Measurements from ENCODE around the gene SUV39H1.
"Not testable (repeated sequence)": the region's sequence is repeated elsewhere in the genome, so short reads cannot be mapped to it uniquely, and the experiment has no call there.

Gene SUV39H1

GRCh38 chrX:48676106-48676892 is 20.2 kb upstream of the SUV39H1 start:
- H3K27me3 ChIP-seq (ENCODE audit: control insufficient read depth, insufficient read depth, low read length): no peaks in the 10 kb centered on the region
- H3K27ac ChIP-seq (ENCODE audit: low read length): no peak overlapping the region
- H3K9me3 ChIP-seq (ENCODE audit: control insufficient read depth, low read depth, low read length): peaks cover 9% of the 10 kb centered on the region
- no peaks in the 10 kb centered on the region for H3K4me1 ChIP-seq (ENCODE audit: control insufficient read depth, low read depth, low read length)
- peak overlapping the region; percentile 74 for H3K4me3 ChIP-seq (ENCODE audit: low read length)
- H3K36me3 ChIP-seq (ENCODE audit: control insufficient read depth, low read depth, low read length): no peaks in the 10 kb centered on the region
- peak overlapping the region; percentile 51 for H3K9ac ChIP-seq (ENCODE audit: low read length)

DNA sequence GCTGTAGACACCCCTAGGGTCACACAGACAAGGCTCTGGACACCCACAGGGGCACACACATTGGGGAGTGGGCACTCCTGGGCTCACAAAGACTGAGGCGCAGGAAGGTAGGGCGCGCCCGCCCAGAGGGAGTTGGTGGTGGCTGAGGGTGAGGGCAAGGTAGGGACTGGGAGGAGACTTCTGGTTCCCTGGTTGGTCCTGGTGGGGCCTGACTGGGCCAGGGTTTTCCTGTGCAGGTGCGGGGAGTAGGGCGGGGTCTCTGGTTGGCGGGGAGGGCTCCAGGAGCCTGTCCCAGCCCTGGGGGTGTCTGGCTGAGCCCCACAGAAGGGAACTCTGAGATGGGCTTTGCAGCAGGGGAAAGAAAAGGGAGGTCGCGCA is 19.7 kb upstream of the SUV39H1 start:
- Histone ChIP-seq H3K9ac (ENCODE audit: low read length) (peak overlapping the region; percentile 48), H3K27ac (ENCODE audit: low read length) (peak overlapping the region; percentile 16), H3K4me3 (ENCODE audit: low read length) (peak overlapping the region; percentile 74), H3K27me3 (ENCODE audit: control insufficient read depth, insufficient read depth, low read length) (no peaks in the 10 kb centered on the region), H3K9me3 (ENCODE audit: control insufficient read depth, low read depth, low read length) (peaks cover 9% of the 10 kb centered on the region), H3K36me3 (ENCODE audit: control insufficient read depth, low read depth, low read length) (no peaks in the 10 kb centered on the region), H3K4me1 (ENCODE audit: control insufficient read depth, low read depth, low read length) (no peaks in the 10 kb centered on the region)

- Histone ChIP-seq H3K4me1 (ENCODE audit: control insufficient read depth, low read depth, low read length) (no peaks in the 10 kb centered on the region), H3K4me3 (ENCODE audit: low read length) (peak overlapping the region; percentile 74), H3K36me3 (ENCODE audit: control insufficient read depth, low read depth, low read length) (no peaks in the 10 kb centered on the region), H3K27ac (ENCODE audit: low read length) (no peak overlapping the region), H3K9ac (ENCODE audit: low read length) (peak overlapping the region; percentile 48), H3K9me3 (ENCODE audit: control insufficient read depth, low read depth, low read length) (peaks cover 12% of the 10 kb centered on the region), H3K27me3 (ENCODE audit: control insufficient read depth, insufficient read depth, low read length) (no peaks in the 10 kb centered on the region)
Measured at GRCh38 chrX:48677516-48677915, 19.0 kb upstream of the SUV39H1 start.

GRCh38 chrX:48680467-48680866 is 16.1 kb upstream of the SUV39H1 start:
- H3K27ac ChIP-seq (ENCODE audit: low read length); H3K4me1 ChIP-seq (ENCODE audit: control insufficient read depth, low read depth, low read length); H3K9ac ChIP-seq (ENCODE audit: low read length); H3K27me3 ChIP-seq (ENCODE audit: control insufficient read depth, insufficient read depth, low read length); H3K36me3 ChIP-seq (ENCODE audit: control insufficient read depth, low read depth, low read length); H3K4me3 ChIP-seq (ENCODE audit: low read length): not testable (repeated sequence)
- peaks cover 12% of the 10 kb centered on the region for H3K9me3 ChIP-seq (ENCODE audit: control insufficient read depth, low read depth, low read length)

GRCh38 chrX:48680925-48681324 is 15.6 kb upstream of the SUV39H1 start:
- not testable (repeated sequence) for H3K4me1 ChIP-seq (ENCODE audit: control insufficient read depth, low read depth, low read length); H3K36me3 ChIP-seq (ENCODE audit: control insufficient read depth, low read depth, low read length); H3K27ac ChIP-seq (ENCODE audit: low read length); H3K4me3 ChIP-seq (ENCODE audit: low read length); H3K9ac ChIP-seq (ENCODE audit: low read length); H3K27me3 ChIP-seq (ENCODE audit: control insufficient read depth, insufficient read depth, low read length)
- H3K9me3 ChIP-seq (ENCODE audit: control insufficient read depth, low read depth, low read length): peaks cover 12% of the 10 kb centered on the region

DNA sequence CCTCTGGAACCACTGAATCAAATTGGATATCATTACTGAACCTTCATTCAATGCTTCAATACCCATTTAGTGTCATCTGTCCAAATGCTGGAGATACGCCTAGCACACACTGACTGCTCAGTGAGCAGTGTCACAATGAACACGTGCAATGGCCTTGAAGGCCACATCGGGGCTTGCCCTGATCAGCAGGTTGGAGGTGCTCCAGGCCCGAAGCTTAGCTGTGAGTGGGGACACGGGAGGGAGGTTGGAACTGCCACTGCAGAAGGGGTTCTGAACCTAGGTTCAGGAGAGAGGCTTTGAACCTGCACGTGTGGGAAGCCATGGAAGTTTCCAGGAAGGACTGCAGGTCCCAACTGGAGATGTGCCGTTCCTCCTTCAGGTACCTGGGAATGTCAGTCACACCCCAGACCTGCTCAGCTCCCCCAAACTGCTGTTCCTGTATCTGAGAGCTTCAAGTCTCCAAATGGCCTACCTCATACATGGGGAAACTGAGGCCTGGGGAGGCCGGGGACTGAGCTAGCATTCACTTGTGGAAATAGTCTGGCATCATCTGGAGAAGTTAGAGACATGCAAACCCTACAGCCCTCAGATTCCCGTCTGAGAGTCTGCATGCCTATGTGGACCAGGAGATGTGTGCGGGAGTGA is 14.9 kb upstream of the SUV39H1 start:
- H3K9ac ChIP-seq (ENCODE audit: low read length): no peak overlapping the region
- H3K9me3 ChIP-seq (ENCODE audit: control insufficient read depth, low read depth, low read length): peaks cover 12% of the 10 kb centered on the region
- no peaks in the 10 kb centered on the region for H3K36me3 ChIP-seq (ENCODE audit: control insufficient read depth, low read depth, low read length)
- no peak overlapping the region for H3K4me3 ChIP-seq (ENCODE audit: low read length)
- H3K27me3 ChIP-seq (ENCODE audit: control insufficient read depth, insufficient read depth, low read length): no peaks in the 10 kb centered on the region
- no peaks in the 10 kb centered on the region for H3K4me1 ChIP-seq (ENCODE audit: control insufficient read depth, low read depth, low read length)
- no peak overlapping the region for H3K27ac ChIP-seq (ENCODE audit: low read length)

GRCh38 chrX:48682795-48683194 is 13.7 kb upstream of the SUV39H1 start:
- H3K4me1 ChIP-seq (ENCODE audit: control insufficient read depth, low read depth, low read length); H3K36me3 ChIP-seq (ENCODE audit: control insufficient read depth, low read depth, low read length); H3K27ac ChIP-seq (ENCODE audit: low read length); H3K27me3 ChIP-seq (ENCODE audit: control insufficient read depth, insufficient read depth, low read length); H3K4me3 ChIP-seq (ENCODE audit: low read length); H3K9ac ChIP-seq (ENCODE audit: low read length): not testable (repeated sequence)
- H3K9me3 ChIP-seq (ENCODE audit: control insufficient read depth, low read depth, low read length): peaks cover 16% of the 10 kb centered on the region

DNA sequence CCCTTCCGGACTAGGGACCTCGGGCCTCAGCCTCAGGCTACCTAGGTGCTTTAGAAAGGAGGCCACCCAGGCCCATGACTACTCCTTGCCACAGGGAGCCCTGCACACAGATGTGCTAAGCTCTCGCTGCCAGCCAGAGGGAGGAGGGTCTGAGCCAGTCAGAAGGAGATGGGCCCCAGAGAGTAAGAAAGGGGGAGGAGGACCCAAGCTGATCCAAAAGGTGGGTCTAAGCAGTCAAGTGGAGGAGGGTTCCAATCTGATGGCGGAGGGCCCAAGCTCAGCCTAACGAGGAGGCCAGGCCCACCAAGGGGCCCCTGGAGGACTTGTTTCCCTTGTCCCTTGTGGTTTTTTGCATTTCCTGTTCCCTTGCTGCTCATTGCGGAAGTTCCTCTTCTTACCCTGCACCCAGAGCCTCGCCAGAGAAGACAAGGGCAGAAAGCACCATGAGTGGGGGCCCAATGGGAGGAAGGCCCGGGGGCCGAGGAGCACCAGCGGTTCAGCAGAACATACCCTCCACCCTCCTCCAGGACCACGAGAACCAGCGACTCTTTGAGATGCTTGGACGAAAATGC is 13.0 kb upstream of the SUV39H1 start, which contains the start of gene WAS:
TSS of gene WAS (plus strand) at position 389 of the 572 bp plus-strand sequence. CDS start at position 444, 55 bp downstream.
- Histone ChIP-seq H3K9me3 (ENCODE audit: control insufficient read depth, low read depth, low read length) (peaks cover 12% of the 10 kb centered on the region), H3K9ac (ENCODE audit: low read length) (no peak within 1 kb of the TSS), H3K27ac (ENCODE audit: low read length) (no peak within 1 kb of the TSS), H3K27me3 (ENCODE audit: control insufficient read depth, insufficient read depth, low read length) (no peaks in the 10 kb centered on the region), H3K36me3 (ENCODE audit: control insufficient read depth, low read depth, low read length) (no peaks in the 10 kb centered on the region), H3K4me3 (ENCODE audit: low read length) (no peak within 1 kb of the TSS), H3K4me1 (ENCODE audit: control insufficient read depth, low read depth, low read length) (no peaks in the 10 kb centered on the region)

- Histone ChIP-seq H3K4me3 (ENCODE audit: low read length) (no peak overlapping the region), H3K9me3 (ENCODE audit: control insufficient read depth, low read depth, low read length) (peaks cover 12% of the 10 kb centered on the region), H3K27me3 (ENCODE audit: control insufficient read depth, insufficient read depth, low read length) (no peaks in the 10 kb centered on the region), H3K36me3 (ENCODE audit: control insufficient read depth, low read depth, low read length) (no peaks in the 10 kb centered on the region), H3K9ac (ENCODE audit: low read length) (no peak overlapping the region), H3K27ac (ENCODE audit: low read length) (no peak overlapping the region), H3K4me1 (ENCODE audit: control insufficient read depth, low read depth, low read length) (no peaks in the 10 kb centered on the region)
Measured at GRCh38 chrX:48684134-48684533, 12.4 kb upstream of the SUV39H1 start.

- Histone ChIP-seq H3K9me3 (ENCODE audit: control insufficient read depth, low read depth, low read length) (peaks cover 7% of the 10 kb centered on the region), H3K4me1 (ENCODE audit: control insufficient read depth, low read depth, low read length) (no peaks in the 10 kb centered on the region), H3K27ac (ENCODE audit: low read length) (no peak overlapping the region), H3K27me3 (ENCODE audit: control insufficient read depth, insufficient read depth, low read length) (no peaks in the 10 kb centered on the region), H3K4me3 (ENCODE audit: low read length) (no peak overlapping the region), H3K36me3 (ENCODE audit: control insufficient read depth, low read depth, low read length) (no peaks in the 10 kb centered on the region), H3K9ac (ENCODE audit: low read length) (no peak overlapping the region)
Measured at GRCh38 chrX:48685416-48685815, 11.1 kb upstream of the SUV39H1 start.

DNA sequence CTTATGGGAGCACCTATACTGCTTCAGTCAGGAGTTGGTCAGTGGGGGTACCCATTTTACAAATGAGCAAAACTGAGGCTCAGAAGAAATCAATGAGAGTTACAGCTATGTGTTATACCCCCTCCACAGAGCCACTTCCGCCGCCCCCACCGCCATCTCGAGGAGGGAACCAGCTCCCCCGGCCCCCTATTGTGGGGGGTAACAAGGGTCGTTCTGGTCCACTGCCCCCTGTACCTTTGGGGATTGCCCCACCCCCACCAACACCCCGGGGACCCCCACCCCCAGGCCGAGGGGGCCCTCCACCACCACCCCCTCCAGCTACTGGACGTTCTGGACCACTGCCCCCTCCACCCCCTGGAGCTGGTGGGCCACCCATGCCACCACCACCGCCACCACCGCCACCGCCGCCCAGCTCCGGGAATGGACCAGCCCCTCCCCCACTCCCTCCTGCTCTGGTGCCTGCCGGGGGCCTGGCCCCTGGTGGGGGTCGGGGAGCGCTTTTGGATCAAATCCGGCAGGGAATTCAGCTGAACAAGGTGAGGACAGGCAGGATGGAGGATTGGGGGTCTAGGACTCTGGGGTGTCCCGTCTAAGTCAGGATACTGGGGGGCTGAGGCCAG is 7.9 kb upstream of the SUV39H1 start:
- H3K9me3 ChIP-seq (ENCODE audit: control insufficient read depth, low read depth, low read length): peaks cover 5% of the 10 kb centered on the region
- no peak overlapping the region for H3K4me3 ChIP-seq (ENCODE audit: low read length)
- H3K27ac ChIP-seq (ENCODE audit: low read length): no peak overlapping the region
- H3K4me1 ChIP-seq (ENCODE audit: control insufficient read depth, low read depth, low read length): no peaks in the 10 kb centered on the region
- H3K27me3 ChIP-seq (ENCODE audit: control insufficient read depth, insufficient read depth, low read length): no peaks in the 10 kb centered on the region
- no peak overlapping the region for H3K9ac ChIP-seq (ENCODE audit: low read length)
- H3K36me3 ChIP-seq (ENCODE audit: control insufficient read depth, low read depth, low read length): no peaks in the 10 kb centered on the region

Data from iPS-18a (cell line).